Activated naive CD4-positive, alpha-beta T cell treated with anti-CD3 and anti-CD28 coated beads, Interleukin-2, amount 50 U/mL, for 24 hours (primary cell): ENCODE results near the gene ACACB.
A peak's percentile ranks its signal among the peaks of the same experiment; 100 is the strongest.

Source experiments
- H3K27ac Mint-ChIP-seq: one replicate; pipeline ENCODE4 v1.8.0; 2021; ENCODE audit warnings: mild to moderate bottlenecking, mixed read lengths
- H3K27me3 Mint-ChIP-seq: one replicate; pipeline ENCODE4 v1.8.0; 2021; ENCODE audit warnings: mixed read lengths
- H3K36me3 Mint-ChIP-seq: one replicate; pipeline ENCODE4 v1.8.0; 2021; ENCODE audit warnings: mixed read lengths
- H3K4me1 Mint-ChIP-seq: one replicate; pipeline ENCODE4 v1.8.0; 2021; ENCODE audit warnings: mixed read lengths
- H3K4me3 Mint-ChIP-seq: one replicate; pipeline ENCODE4 v1.8.0; 2021; ENCODE audit warnings: mild to moderate bottlenecking, mixed read lengths
- H3K9me3 Mint-ChIP-seq: one replicate; pipeline ENCODE4 v1.8.0; 2021; ENCODE audit warnings: mixed read lengths

ACACB gene

GRCh38 chr12:109150124-109150640 lies 33.8 kb downstream of the ACACB start:
- Mint-ChIP-seq H3K36me3 (no peaks in the 10 kb centered on the region), H3K4me1 (peaks cover 11% of the 10 kb centered on the region), H3K27me3 (no peaks in the 10 kb centered on the region), H3K4me3 (no peak overlapping the region), H3K27ac (no peak overlapping the region), H3K9me3 (no peaks in the 10 kb centered on the region)

- no peaks in the 10 kb centered on the region for H3K9me3 Mint-ChIP-seq
- H3K27me3 Mint-ChIP-seq: no peaks in the 10 kb centered on the region
- H3K4me1 Mint-ChIP-seq: peaks cover 18% of the 10 kb centered on the region
- no peak overlapping the region for H3K4me3 Mint-ChIP-seq
- no peak overlapping the region for H3K27ac Mint-ChIP-seq
- no peaks in the 10 kb centered on the region for H3K36me3 Mint-ChIP-seq
Measured at GRCh38 chr12:109151457-109151856, 35.1 kb downstream of the ACACB start.

- Mint-ChIP-seq H3K27me3 (no peaks in the 10 kb centered on the region), H3K36me3 (no peaks in the 10 kb centered on the region), H3K27ac (no peak overlapping the region), H3K4me1 (peaks cover 18% of the 10 kb centered on the region), H3K9me3 (no peaks in the 10 kb centered on the region), H3K4me3 (peak overlapping the region; percentile 80)
Measured at GRCh38 chr12:109153821-109154441, 37.5 kb downstream of the ACACB start.

- no peaks in the 10 kb centered on the region for H3K36me3 Mint-ChIP-seq
- H3K27me3 Mint-ChIP-seq: no peaks in the 10 kb centered on the region
- H3K4me1 Mint-ChIP-seq: peaks cover 18% of the 10 kb centered on the region
- H3K27ac Mint-ChIP-seq: peak overlapping the region; percentile 26
- peak overlapping the region; percentile 92 for H3K4me3 Mint-ChIP-seq
- H3K9me3 Mint-ChIP-seq: no peaks in the 10 kb centered on the region
Measured at GRCh38 chr12:109154451-109155438, 38.4 kb downstream of the ACACB start.

GRCh38 chr12:109156036-109156435 lies 39.6 kb downstream of the ACACB start:
- H3K36me3 Mint-ChIP-seq: no peaks in the 10 kb centered on the region
- H3K4me1 Mint-ChIP-seq: peaks cover 18% of the 10 kb centered on the region
- no peak overlapping the region for H3K27ac Mint-ChIP-seq
- H3K4me3 Mint-ChIP-seq: peak overlapping the region; percentile 92
- no peaks in the 10 kb centered on the region for H3K27me3 Mint-ChIP-seq
- H3K9me3 Mint-ChIP-seq: no peaks in the 10 kb centered on the region

- no peaks in the 10 kb centered on the region for H3K36me3 Mint-ChIP-seq
- H3K27ac Mint-ChIP-seq: no peak overlapping the region
- H3K27me3 Mint-ChIP-seq: no peaks in the 10 kb centered on the region
- peaks cover 18% of the 10 kb centered on the region for H3K4me1 Mint-ChIP-seq
- H3K9me3 Mint-ChIP-seq: no peaks in the 10 kb centered on the region
- H3K4me3 Mint-ChIP-seq: no peak overlapping the region
Measured at GRCh38 chr12:109156586-109156985, 40.2 kb downstream of the ACACB start.

GRCh38 chr12:109157986-109158385 lies 41.6 kb downstream of the ACACB start:
- no peaks in the 10 kb centered on the region for H3K27me3 Mint-ChIP-seq
- peaks cover 18% of the 10 kb centered on the region for H3K4me1 Mint-ChIP-seq
- no peaks in the 10 kb centered on the region for H3K36me3 Mint-ChIP-seq
- H3K4me3 Mint-ChIP-seq: no peak overlapping the region
- no peaks in the 10 kb centered on the region for H3K9me3 Mint-ChIP-seq
- H3K27ac Mint-ChIP-seq: no peak overlapping the region

- Mint-ChIP-seq H3K9me3 (no peaks in the 10 kb centered on the region), H3K27ac (no peak overlapping the region), H3K4me1 (peaks cover 4% of the 10 kb centered on the region), H3K4me3 (no peak overlapping the region), H3K27me3 (no peaks in the 10 kb centered on the region), H3K36me3 (peaks cover 3% of the 10 kb centered on the region)
Measured at GRCh38 chr12:109160433-109160832, 44.0 kb downstream of the ACACB start.

- Mint-ChIP-seq H3K27ac (no peak overlapping the region), H3K9me3 (no peaks in the 10 kb centered on the region), H3K36me3 (peaks cover 3% of the 10 kb centered on the region), H3K27me3 (no peaks in the 10 kb centered on the region), H3K4me1 (no peaks in the 10 kb centered on the region), H3K4me3 (no peak overlapping the region)
Measured at GRCh38 chr12:109160873-109161272, 44.5 kb downstream of the ACACB start.

- no peaks in the 10 kb centered on the region for H3K9me3 Mint-ChIP-seq
- H3K4me1 Mint-ChIP-seq: no peaks in the 10 kb centered on the region
- no peak overlapping the region for H3K27ac Mint-ChIP-seq
- no peaks in the 10 kb centered on the region for H3K27me3 Mint-ChIP-seq
- no peak overlapping the region for H3K4me3 Mint-ChIP-seq
- H3K36me3 Mint-ChIP-seq: peaks cover 3% of the 10 kb centered on the region
Measured at GRCh38 chr12:109162551-109162950, 46.2 kb downstream of the ACACB start.

GRCh38 chr12:109163167-109163566 lies 46.8 kb downstream of the ACACB start:
- no peaks in the 10 kb centered on the region for H3K4me1 Mint-ChIP-seq
- no peaks in the 10 kb centered on the region for H3K9me3 Mint-ChIP-seq
- H3K27me3 Mint-ChIP-seq: no peaks in the 10 kb centered on the region
- H3K36me3 Mint-ChIP-seq: peaks cover 3% of the 10 kb centered on the region
- H3K4me3 Mint-ChIP-seq: no peak overlapping the region
- no peak overlapping the region for H3K27ac Mint-ChIP-seq

GRCh38 chr12:109165599-109165998 lies 49.2 kb downstream of the ACACB start:
- no peaks in the 10 kb centered on the region for H3K9me3 Mint-ChIP-seq
- H3K27me3 Mint-ChIP-seq: no peaks in the 10 kb centered on the region
- H3K4me3 Mint-ChIP-seq: no peak overlapping the region
- no peak overlapping the region for H3K27ac Mint-ChIP-seq
- H3K4me1 Mint-ChIP-seq: no peaks in the 10 kb centered on the region
- H3K36me3 Mint-ChIP-seq: peaks cover 7% of the 10 kb centered on the region

GRCh38 chr12:109166371-109166770 lies 50.0 kb downstream of the ACACB start:
- no peaks in the 10 kb centered on the region for H3K4me1 Mint-ChIP-seq
- no peak overlapping the region for H3K27ac Mint-ChIP-seq
- H3K9me3 Mint-ChIP-seq: no peaks in the 10 kb centered on the region
- no peaks in the 10 kb centered on the region for H3K27me3 Mint-ChIP-seq
- H3K4me3 Mint-ChIP-seq: no peak overlapping the region
- peaks cover 7% of the 10 kb centered on the region for H3K36me3 Mint-ChIP-seq

- H3K27ac Mint-ChIP-seq: no peak overlapping the region
- H3K9me3 Mint-ChIP-seq: no peaks in the 10 kb centered on the region
- H3K4me3 Mint-ChIP-seq: no peak overlapping the region
- peaks cover 19% of the 10 kb centered on the region for H3K36me3 Mint-ChIP-seq
- H3K4me1 Mint-ChIP-seq: no peaks in the 10 kb centered on the region
- H3K27me3 Mint-ChIP-seq: no peaks in the 10 kb centered on the region
Measured at GRCh38 chr12:109167781-109168180, 51.4 kb downstream of the ACACB start.

GRCh38 chr12:109169262-109169661 lies 52.9 kb downstream of the ACACB start:
- no peak overlapping the region for H3K27ac Mint-ChIP-seq

GRCh38 chr12:109169686-109170085 lies 53.3 kb downstream of the ACACB start:
- Mint-ChIP-seq H3K4me3 (no peak overlapping the region), H3K9me3 (no peaks in the 10 kb centered on the region), H3K27ac (no peak overlapping the region), H3K4me1 (no peaks in the 10 kb centered on the region), H3K27me3 (no peaks in the 10 kb centered on the region), H3K36me3 (peaks cover 18% of the 10 kb centered on the region)

More at GRCh38 chr12:109169262-109169661, 52.9 kb downstream of the ACACB start:
- peaks cover 18% of the 10 kb centered on the region for H3K36me3 Mint-ChIP-seq
- no peaks in the 10 kb centered on the region for H3K27me3 Mint-ChIP-seq
- H3K4me1 Mint-ChIP-seq: no peaks in the 10 kb centered on the region
- no peak overlapping the region for H3K4me3 Mint-ChIP-seq
- no peaks in the 10 kb centered on the region for H3K9me3 Mint-ChIP-seq
